Measurements from ENCODE around the gene PDZRN3. TPM values are rescaled to one million over a fixed set of nuclear protein-coding genes. Genes with fewer than 3 reads are reported as not detected.
"Not testable (repeated sequence)": the region's sequence is repeated elsewhere in the genome, so short reads cannot be mapped to it uniquely, and the experiment has no call there.

Gene PDZRN3
- total RNA-seq, 1 donor from 2014 or later, result 38.3 TPM

GRCh38 chr3:73492186-73492585, 132.6 kb downstream of the PDZRN3 start:
- no peak for DNase-seq (ENCODE audit: low spot score)

DNA sequence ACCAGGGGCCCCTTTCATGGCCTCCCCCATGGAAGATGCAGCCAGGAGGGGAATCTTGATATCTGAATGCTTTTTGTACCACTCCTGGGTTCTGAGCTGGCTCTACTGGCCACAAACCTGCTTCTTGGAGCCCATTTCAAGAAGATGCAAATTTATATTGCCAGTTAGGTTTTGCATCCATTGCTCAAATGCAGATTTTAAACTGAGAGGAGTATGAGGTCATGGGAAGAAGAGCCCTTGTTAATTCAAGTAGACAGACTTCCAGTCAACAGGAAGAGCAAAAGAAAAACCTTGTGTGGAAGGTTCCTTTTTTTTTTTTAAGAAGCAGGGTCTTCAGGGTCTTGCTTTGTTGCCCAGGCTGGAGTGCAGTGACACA, 133.5 kb downstream of the PDZRN3 start:
- no peak for DNase-seq (ENCODE audit: low spot score)

- no peak for DNase-seq (ENCODE audit: low spot score)
Observed at GRCh38 chr3:73490453-73491286, 134.1 kb downstream of the PDZRN3 start.

GRCh38 chr3:73485877-73486330, 138.8 kb downstream of the PDZRN3 start:
- DNase-seq (ENCODE audit: low spot score), result no peak

- DNase-seq (ENCODE audit: low spot score), result no peak
Observed at GRCh38 chr3:73484656-73485248, 140.0 kb downstream of the PDZRN3 start.

DNA sequence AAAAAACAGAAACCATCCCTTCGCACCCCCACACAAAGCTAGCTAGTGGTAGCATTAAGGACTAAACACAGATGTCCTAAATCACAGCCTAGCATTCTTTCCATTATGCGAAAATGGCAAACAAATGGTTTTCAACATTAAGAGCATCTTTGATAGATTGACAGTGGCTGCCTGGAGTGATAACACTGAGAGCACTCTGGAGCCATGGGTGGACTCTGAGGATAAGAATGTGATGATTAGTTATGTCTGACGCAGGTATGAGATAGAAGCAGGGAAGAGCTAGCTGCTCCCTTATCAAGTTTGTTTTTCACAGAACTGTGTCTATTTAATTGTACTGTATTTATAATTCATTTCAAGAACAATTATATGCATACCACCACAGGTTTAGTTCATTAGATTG, 142.9 kb downstream of the PDZRN3 start:
- no peak for DNase-seq (ENCODE audit: low spot score)

DNA sequence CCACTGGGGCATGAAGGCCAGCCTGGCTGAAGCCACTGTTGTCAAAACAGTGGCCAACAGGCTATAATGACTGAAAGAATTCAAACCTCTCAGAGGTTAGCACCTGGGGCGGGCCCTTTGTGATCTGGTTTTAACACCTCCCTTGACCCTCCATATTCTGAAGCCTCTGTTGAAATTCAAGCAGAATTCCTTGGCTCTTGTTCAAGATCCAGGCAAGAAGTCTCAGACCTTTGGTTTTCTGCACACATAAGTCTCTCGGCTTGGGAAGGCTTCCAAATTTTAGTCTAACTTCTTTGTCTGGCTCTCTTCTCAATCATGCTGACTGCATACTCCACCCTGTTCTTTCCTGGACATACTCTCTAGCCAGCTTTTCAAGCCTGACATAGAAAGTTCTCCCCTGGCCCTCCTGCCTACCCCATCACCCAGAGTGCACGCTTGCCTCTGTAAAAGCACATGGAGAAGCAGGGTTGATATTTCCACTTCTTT, 144.5 kb downstream of the PDZRN3 start:
- no peak for DNase-seq (ENCODE audit: low spot score)

GRCh38 chr3:73479325-73479724, 145.4 kb downstream of the PDZRN3 start:
- no peak for DNase-seq (ENCODE audit: low spot score)

GRCh38 chr3:73478858-73479257, 145.9 kb downstream of the PDZRN3 start:
- DNase-seq (ENCODE audit: low spot score), result no peak

GRCh38 chr3:73475717-73476116, 149.0 kb downstream of the PDZRN3 start:
- no peak for DNase-seq (ENCODE audit: low spot score)

DNA sequence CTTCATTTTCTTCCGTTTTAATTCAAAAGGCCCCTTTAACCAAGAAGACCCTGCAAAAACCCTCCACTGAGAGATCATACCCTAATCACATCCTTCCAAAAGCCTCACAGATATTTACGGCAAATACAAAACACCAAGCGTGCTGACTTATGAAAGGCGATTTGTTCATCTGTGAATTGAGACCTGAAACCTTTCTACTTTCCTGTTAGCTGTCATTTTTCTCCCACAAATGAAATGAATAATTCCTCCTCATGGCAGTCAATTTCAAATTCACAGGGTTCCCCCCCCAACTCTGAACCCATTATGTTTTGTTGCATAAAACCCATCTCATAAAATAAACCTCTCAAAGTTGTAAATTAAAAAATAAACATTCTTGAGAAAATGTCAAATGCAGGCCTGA, 149.6 kb downstream of the PDZRN3 start:
- DNase-seq (ENCODE audit: low spot score), result no peak

- DNase-seq (ENCODE audit: low spot score), result no peak
Observed at GRCh38 chr3:73474619-73475018, 150.1 kb downstream of the PDZRN3 start.

- no peak for DNase-seq (ENCODE audit: low spot score)
Observed at GRCh38 chr3:73473898-73474416, 150.8 kb downstream of the PDZRN3 start.

- DNase-seq (ENCODE audit: low spot score), result no peak
Observed at GRCh38 chr3:73473181-73473897, 151.4 kb downstream of the PDZRN3 start.

DNA sequence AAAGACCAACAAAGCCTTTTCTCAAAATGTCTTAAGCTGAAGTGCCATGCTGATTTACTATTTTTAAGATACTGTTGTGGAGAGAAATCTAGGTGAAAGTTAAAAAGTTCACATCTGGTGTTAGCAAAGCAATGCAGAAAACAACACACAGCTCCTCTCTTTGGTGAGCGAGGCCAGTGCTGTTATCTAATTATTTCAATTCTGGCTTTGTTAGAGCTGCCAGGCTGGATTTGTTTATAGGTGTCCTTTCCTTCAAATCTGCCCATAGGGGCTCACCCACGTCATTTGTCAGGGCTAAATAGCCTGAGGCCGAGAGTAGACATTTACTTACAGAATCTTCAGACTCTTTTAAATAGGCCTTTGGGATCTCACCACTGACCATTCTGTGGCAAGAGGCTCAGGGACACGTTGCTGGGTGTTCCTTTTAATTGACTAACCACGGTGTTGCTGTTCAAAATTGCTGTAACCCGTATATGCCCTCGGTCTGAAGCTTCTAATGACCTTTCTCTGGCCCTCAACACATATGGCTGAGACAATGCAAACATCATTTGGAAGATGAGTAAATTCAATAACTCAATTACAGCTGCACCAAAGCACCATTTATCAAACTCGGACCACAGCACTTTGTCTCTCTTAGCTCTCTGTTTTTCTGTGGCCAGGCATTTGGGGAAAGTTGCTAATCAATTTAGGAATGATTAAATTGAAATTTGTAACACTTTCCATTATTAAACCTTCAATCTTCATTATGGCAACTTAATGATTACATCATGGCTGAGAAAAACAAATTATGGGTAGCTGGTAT, 152.6 kb downstream of the PDZRN3 start:
- no peak for DNase-seq (ENCODE audit: low spot score)

DNA sequence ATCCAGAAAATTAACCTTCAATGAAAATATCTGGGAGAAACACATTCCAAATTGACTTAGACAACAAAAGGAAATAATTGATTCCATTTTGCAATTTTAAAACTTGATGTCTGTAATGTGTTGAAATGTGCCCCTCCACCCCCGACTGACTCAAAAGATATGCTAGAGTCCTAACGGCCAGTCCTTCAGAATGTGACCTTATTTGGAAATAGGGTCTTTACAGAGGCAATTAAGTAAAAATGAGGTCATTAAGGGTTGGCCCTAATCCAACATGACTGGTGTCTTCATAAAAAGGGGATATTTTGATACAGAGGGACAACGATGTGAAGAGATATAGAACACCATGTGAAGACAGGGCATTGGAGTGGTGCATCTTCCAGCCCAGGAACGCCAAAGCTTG, 153.9 kb downstream of the PDZRN3 start:
- DNase-seq (ENCODE audit: low spot score), result no peak

- DNase-seq (ENCODE audit: low spot score), result no peak
Observed at GRCh38 chr3:73469331-73469730, 155.4 kb downstream of the PDZRN3 start.

- DNase-seq (ENCODE audit: low spot score), result no peak
Observed at GRCh38 chr3:73467211-73467610, 157.5 kb downstream of the PDZRN3 start.

DNA sequence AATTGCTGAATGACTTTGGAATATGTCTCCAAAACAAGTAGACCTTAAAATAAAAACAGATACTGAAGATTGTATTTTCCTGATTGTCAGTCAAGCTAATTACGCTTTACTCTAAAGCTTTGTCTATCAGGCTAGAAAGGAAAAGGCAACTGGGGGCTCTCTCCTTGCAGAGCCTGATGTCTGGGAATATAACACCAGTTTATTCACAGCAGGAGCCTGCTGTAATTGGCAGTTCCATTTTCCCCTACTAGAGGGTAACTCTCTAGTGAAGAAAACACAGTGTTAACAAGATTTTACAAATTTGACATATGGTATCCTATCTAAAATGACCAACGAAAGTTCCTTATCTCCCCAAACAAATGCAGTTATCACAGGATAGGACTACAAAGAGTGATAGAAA, 158.8 kb downstream of the PDZRN3 start:
- DNase-seq (ENCODE audit: low spot score), result no peak

- not testable (repeated sequence) for DNase-seq (ENCODE audit: low spot score)
Observed at GRCh38 chr3:73464126-73464525, 160.6 kb downstream of the PDZRN3 start.

DNA sequence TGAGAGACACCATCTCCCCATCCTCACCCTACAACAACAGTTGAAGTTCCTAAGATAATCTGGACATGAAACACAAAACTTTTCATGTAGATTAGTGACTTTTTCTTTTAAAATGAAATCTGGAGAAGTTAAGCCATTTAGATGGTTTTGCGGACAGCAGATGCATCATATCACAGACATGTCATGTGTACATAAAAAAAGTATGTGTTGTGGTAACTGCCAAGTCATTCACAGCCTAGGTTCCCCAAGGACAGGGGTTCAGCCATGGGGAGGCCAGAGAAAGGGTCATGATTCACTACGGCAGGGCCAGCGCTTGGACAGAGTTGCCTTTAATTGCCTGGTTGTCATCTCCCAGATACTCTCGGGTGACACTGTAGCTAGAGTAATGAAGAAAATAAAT, 163.2 kb downstream of the PDZRN3 start:
- DNase-seq (ENCODE audit: low spot score), result no peak

DNA sequence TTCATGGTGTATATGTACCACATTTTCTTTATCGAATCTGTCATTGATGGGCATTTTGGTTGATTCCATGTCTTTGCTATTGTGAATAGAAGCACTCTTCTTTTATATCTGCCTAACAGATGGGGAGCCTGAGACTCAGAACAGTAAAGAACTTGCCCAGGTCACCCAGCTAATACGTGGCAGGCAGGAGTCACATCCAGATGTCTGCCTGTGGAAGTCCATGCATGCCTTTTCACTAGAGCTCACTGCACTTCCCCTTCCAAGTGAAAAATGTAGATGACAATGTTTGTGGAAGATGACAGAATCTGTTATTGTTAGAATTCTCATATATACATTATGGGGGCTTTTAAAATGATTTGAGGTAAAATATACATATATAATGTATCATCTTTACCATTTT, 165.0 kb downstream of the PDZRN3 start:
- DNase-seq (ENCODE audit: low spot score), result no peak

Measured in ureter (tissue), 1 donor.